H1 (cell line): ENCODE data around the gene ITGB1BP1. TPM values are rescaled to one million over a fixed set of nuclear protein-coding genes. Genes with fewer than 3 reads are reported as not detected.

Experiments
- CTCF ChIA-PET: fragments of 300-600 bp; sonication (Branson Sonifier 250); formaldehyde crosslinking; loops from one replicate; lab custom pipeline; 2021; ENCODE audit not compliant: partially characterized antibody; lab: Charles Lee
- POLR2A ChIA-PET: fragments of 300-600 bp; sonication (Branson Sonifier 250); formaldehyde crosslinking; loops from one replicate; lab custom pipeline; 2021; ENCODE audit warnings: inconsistent platforms; ENCODE audit not compliant: partially characterized antibody; lab: Charles Lee
- DNase-seq, 2 experiments: peaks; one replicate each; pipeline versions ENCODE4 v3.0.0 to v3.0.0-alpha.2; 2010 to 2022; ENCODE audit warnings: low spot score in 2 of 2, low read depth in 1 of 2, mixed read lengths in 1 of 2
- FAIRE-seq: peaks from 2 replicates; lab custom pipeline; 2011; peaks lifted over from hg19 to GRCh38; lab: Jason Lieb, UNC
- H2AFZ ChIP-seq: 2 replicates; pipeline ENCODE4 v1.8.1; 2012; ENCODE audit warnings: low read length, inconsistent platforms
- H2AK5ac ChIP-seq: 2 replicates; pipeline ENCODE4 v1.6.1; 2013; ENCODE audit warnings: low read depth, low read length
- H2BK120ac ChIP-seq: replicated peaks from 2 replicates; pipeline ENCODE3; 2013; ENCODE audit warnings: low read depth, low read length, inconsistent platforms
- H2BK12ac ChIP-seq: 2 replicates; pipeline ENCODE4 v1.6.1; 2013; ENCODE audit warnings: low read depth, low read length
- H2BK15ac ChIP-seq: 2 replicates; pipeline ENCODE4 v1.6.1; 2013; ENCODE audit warnings: low read length
- H2BK20ac ChIP-seq: 2 replicates; pipeline ENCODE4 v1.6.1; 2013; ENCODE audit warnings: low read length
- H2BK5ac ChIP-seq: 2 replicates; pipeline ENCODE4 v1.6.1; 2013; ENCODE audit warnings: low read depth, low read length
- H3K14ac ChIP-seq: 2 replicates; pipeline ENCODE4 v1.6.1; 2013; ENCODE audit warnings: inconsistent platforms; ENCODE audit not compliant: insufficient read length
- H3K18ac ChIP-seq: 2 replicates; pipeline ENCODE4 v1.6.1; 2013; ENCODE audit warnings: low read length; ENCODE audit errors: extremely low read depth
- H3K23ac ChIP-seq: 2 replicates; pipeline ENCODE4 v1.6.1; 2013; ENCODE audit warnings: inconsistent platforms; ENCODE audit not compliant: insufficient read length
- H3K23me2 ChIP-seq: 2 replicates; pipeline ENCODE4 v1.6.1; 2013; ENCODE audit warnings: low read depth, low read length
- H3K27ac ChIP-seq: 2 replicates; pipeline ENCODE4 v1.6.1; 2011; ENCODE audit warnings: low read depth, low read length, inconsistent platforms
- H3K27me3 ChIP-seq, 4 experiments: replicated peaks in 1 of 4; 1 replicate in 1 of 4; 2 replicates in 3 of 4; pipeline versions ENCODE4 v1.6.1 to v1.8.1; 2011 to 2013; ENCODE audit warnings: low read length in 3 of 4, mild to moderate bottlenecking in 3 of 4, inconsistent platforms in 2 of 4, mixed read lengths in 2 of 4, moderate library complexity in 1 of 4; ENCODE audit not compliant: control insufficient read depth in 3 of 4, insufficient read depth in 3 of 4; ENCODE audit errors: extremely low read depth in 1 of 4
- H3K36me3 ChIP-seq, 4 experiments: 2 replicates each; pipeline versions ENCODE4 v1.6.1 to v1.8.1; 2011 to 2013; ENCODE audit warnings: mild to moderate bottlenecking in 4 of 4, low read length in 3 of 4, moderate library complexity in 2 of 4, control low read depth in 1 of 4, inconsistent platforms in 1 of 4; ENCODE audit not compliant: insufficient read depth in 4 of 4, control insufficient read depth in 2 of 4
- H3K4ac ChIP-seq: replicated peaks from 2 replicates; pipeline ENCODE3; 2013; ENCODE audit warnings: low read length, low read depth, mixed read lengths, inconsistent platforms; ENCODE audit not compliant: insufficient read length
- H3K4me1 ChIP-seq, 4 experiments: replicated peaks in 1 of 4; 1 replicate in 1 of 4; 2 replicates in 3 of 4; pipeline versions ENCODE4 v1.6.1 to v1.8.1; 2011 to 2013; ENCODE audit warnings: low read length in 3 of 4, inconsistent platforms in 2 of 4, mixed read lengths in 1 of 4; ENCODE audit not compliant: insufficient read depth in 4 of 4, control insufficient read depth in 3 of 4
- H3K4me2 ChIP-seq, 2 experiments: 2 replicates each; pipeline versions ENCODE4 v1.6.1 to v1.8.1; 2011 to 2013; ENCODE audit warnings: low read depth in 2 of 2, low read length in 2 of 2, control low read depth in 1 of 2, inconsistent platforms in 1 of 2, mild to moderate bottlenecking in 1 of 2; ENCODE audit not compliant: insufficient read depth in 1 of 2
- H3K4me3 ChIP-seq, 4 experiments: fragments of 200-600, 300-600 bp in 1 of 4; sonication (generic), shearing (Covaris generic), sonication (Bioruptor Twin) in 1 of 4; 2 replicates each; pipeline versions ENCODE4 v1.5.1 to v1.8.1; 2011 to 2016; ENCODE audit warnings: low read length in 4 of 4, low read depth in 3 of 4, control low read depth in 2 of 4, inconsistent platforms in 2 of 4, mild to moderate bottlenecking in 2 of 4, mixed read lengths in 1 of 4, moderate library complexity in 1 of 4; ENCODE audit not compliant: insufficient read depth in 2 of 4; ENCODE audit errors: extremely low read depth in 1 of 4
- H3K56ac ChIP-seq: replicated peaks from 2 replicates; pipeline ENCODE3; 2013; ENCODE audit warnings: low read depth, mild to moderate bottlenecking, mixed read lengths, low read length, inconsistent platforms; ENCODE audit not compliant: insufficient read length
- H3K79me1 ChIP-seq: 2 replicates; pipeline ENCODE4 v1.6.1; 2013; ENCODE audit warnings: low read depth, low read length, control low read depth
- H3K79me2 ChIP-seq, 2 experiments: 2 replicates each; pipeline versions ENCODE4 v1.6.1 to v1.8.1; 2012 to 2013; ENCODE audit warnings: low read length in 2 of 2, mild to moderate bottlenecking in 2 of 2, inconsistent platforms in 1 of 2; ENCODE audit not compliant: insufficient read depth in 2 of 2, control insufficient read depth in 1 of 2
- H3K9ac ChIP-seq, 4 experiments: replicated peaks in 1 of 4; 1 replicate in 1 of 4; 2 replicates in 3 of 4; pipeline versions ENCODE4 v1.6.1 to v1.8.1; 2011 to 2013; ENCODE audit warnings: low read depth in 3 of 4, low read length in 3 of 4, control low read depth in 2 of 4, mild to moderate bottlenecking in 2 of 4, moderate library complexity in 2 of 4, inconsistent platforms in 1 of 4; ENCODE audit errors: extremely low read depth in 1 of 4
- H3K9me3 ChIP-seq, 2 experiments: 2 replicates each; pipeline versions ENCODE4 v1.6.1 to v1.8.1; 2012 to 2013; ENCODE audit warnings: mild to moderate bottlenecking in 2 of 2, moderate library complexity in 2 of 2, control low read depth in 1 of 2, inconsistent platforms in 1 of 2, low read depth in 1 of 2, low read length in 1 of 2, mixed read lengths in 1 of 2; ENCODE audit not compliant: insufficient read depth in 2 of 2
- H4K20me1 ChIP-seq, 2 experiments: replicated peaks in 1 of 2; 2 replicates each; pipeline versions ENCODE3 to v1.8.1; 2011 to 2013; ENCODE audit warnings: inconsistent platforms in 2 of 2, low read length in 2 of 2, mild to moderate bottlenecking in 1 of 2; ENCODE audit not compliant: insufficient read depth in 2 of 2, control insufficient read depth in 1 of 2
- H4K5ac ChIP-seq: 2 replicates; pipeline ENCODE4 v1.6.1; 2013; ENCODE audit warnings: low read length, low read depth, mixed read lengths, inconsistent platforms; ENCODE audit not compliant: insufficient read length
- H4K8ac ChIP-seq: 2 replicates; pipeline ENCODE4 v1.8.0; 2013; ENCODE audit warnings: mild to moderate bottlenecking, moderate library complexity, low read length, inconsistent platforms; ENCODE audit not compliant: insufficient read depth; ENCODE audit errors: extremely low read depth
- H4K91ac ChIP-seq: replicated peaks from 2 replicates; pipeline ENCODE3; 2013; ENCODE audit warnings: low read length, mixed read lengths, inconsistent platforms; ENCODE audit not compliant: insufficient read length
- BRCA1 ChIP-seq: IDR thresholded peaks from 2 replicates; pipeline ENCODE4 v1.6.1; 2012; ENCODE audit warnings: low read depth, low read length, improper control_type of control experiment
- CREB1 ChIP-seq: IDR thresholded peaks from 2 replicates; pipeline ENCODE4 v1.6.1; 2012; ENCODE audit warnings: inconsistent platforms
- JUND ChIP-seq: IDR thresholded peaks from 2 replicates; pipeline ENCODE4 v1.6.1; 2011; ENCODE audit warnings: mild to moderate bottlenecking, improper control_type of control experiment, low read length
- WGBS, 2 experiments: shearing (Covaris generic) in 1 of 2; methylation state at CpG; one replicate each; pipeline versions ENCODE4 v1.1.6 to v1.1.7; 2013 to 2015; ENCODE audit warnings: low lambda C conversion rate in 2 of 2, mixed read lengths in 2 of 2, inconsistent platforms in 1 of 2, low coverage in 1 of 2, missing lambda C conversion rate in 1 of 2; ENCODE audit not compliant: insufficient replicate concordance in 2 of 2, insufficient coverage in 1 of 2, insufficient read length in 1 of 2; ENCODE audit errors: extremely low coverage in 1 of 2, missing lambda C conversion rate in 1 of 2; 5-methylcytosine and 5-hydroxymethylcytosine counted together
- polyA plus RNA-seq, 7 experiments: library from polyadenylated mRNA; depleted of rRNA in 3 of 7; stranded (reverse) in 5 of 7; unstranded in 2 of 7; fragments of >200 nt in 5 of 7; fragments of 200-250 nt in 2 of 7; gene quantifications; 1 replicate in 5 of 7; 2 replicates in 1 of 7; 4 replicates in 1 of 7; pipeline versions ENCODE4 v1.2.1 to v1.2.3, GENCODE V29; 2011 to 2013; ENCODE audit warnings: missing spikeins in 2 of 7, mixed read lengths in 2 of 7
- total RNA-seq: library from RNA; stranded (reverse); fragmentation: NEBNext Ultra II Directional; extraction: Animal tissue kit (Norgen Biotek cat#: 25700); gene quantifications from 2 replicates; pipeline ENCODE4 v1.2.1, GENCODE V29; 2021

Gene ITGB1BP1
- total and polyA plus RNA-seq, 2 of the 8 experiments (the other 6 are each of a cell fraction or from before 2014, with no cell fraction given): 16.1 to 45.4 TPM

DNA sequence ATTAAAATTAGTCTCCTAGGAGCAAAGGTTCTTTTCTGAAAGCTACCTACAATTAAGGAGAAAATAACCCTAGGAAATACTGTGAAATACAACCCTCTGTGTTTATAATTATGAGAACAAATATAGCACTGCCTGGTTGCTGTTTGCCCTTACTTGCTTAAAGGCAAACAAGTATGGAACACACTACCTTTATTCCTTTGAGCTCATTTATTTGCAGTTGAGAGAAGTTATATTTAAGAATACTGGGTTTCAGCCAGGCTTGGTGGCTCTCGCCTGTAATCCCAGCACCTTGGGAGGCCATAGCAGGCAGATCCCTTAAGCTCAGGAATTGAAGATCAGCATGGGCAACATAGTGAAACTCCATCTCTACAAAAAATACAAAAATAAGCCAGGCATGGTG, 27.9 kb upstream of the ITGB1BP1 start:
- Histone ChIP-seq H2BK5ac (no peak overlapping the region), H3K27ac (no peak overlapping the region), H3K18ac (no peak overlapping the region), H4K8ac (no peak overlapping the region), H3K56ac (no peak overlapping the region), H4K5ac (no peak overlapping the region), H3K9me3 (no peaks in the 10 kb centered on the region), H3K23ac (no peak overlapping the region), H2BK20ac (no peak overlapping the region), H3K4me3 (no peak overlapping the region), H3K4me2 (no peak overlapping the region), H3K23me2 (no peaks in the 10 kb centered on the region), H3K36me3 (peaks cover 8 to 71% (median 34%) of the 10 kb centered on the region in 4 experiments), H3K27me3 (no peaks in the 10 kb centered on the region), H3K4ac (no peak overlapping the region), H2AK5ac (no peak overlapping the region), H2BK120ac (no peak overlapping the region), H2AFZ (no peak overlapping the region), H2BK12ac (no peak overlapping the region), H3K9ac (no peak overlapping the region), H4K91ac (no peak overlapping the region), H4K20me1 (no peaks in the 10 kb centered on the region), H2BK15ac (no peak overlapping the region), H3K14ac (no peak overlapping the region), H3K79me1 (no peaks in the 10 kb centered on the region), H3K4me1 (no peaks in the 10 kb centered on the region), H3K79me2 (no peaks in the 10 kb centered on the region)
- TF ChIP-seq CREB1 (no peak), JUND (no peak), BRCA1 (no peak)
- ChIA-PET POLR2A (no interaction called here), CTCF (no interaction called here)
- DNase-seq: no peak
- no peak for FAIRE-seq
- 81% methylated on average over 1 of the region's 1 CpG; no CpG with 5 or more reads in 1 of the 2 experiments for WGBS, 2 experiments
